Liver (tissue), 9 donors: ENCODE results near the gene C1GALT1. TPM values are rescaled to one million over a fixed set of nuclear protein-coding genes. Genes with fewer than 3 reads are reported as not detected.

ENCODE experiments used
- DNase-seq: peaks from one replicate; pipeline ENCODE4 v3.0.0-alpha.2; 2017; ENCODE audit warnings: low spot score
- H3K27ac ChIP-seq, 2 donors: one replicate each; pipeline ENCODE4 v1.7.0; 2013; ENCODE audit warnings: inconsistent platforms in 2 of 2, low read length in 2 of 2, control low read depth in 1 of 2, low read depth in 1 of 2, mild to moderate bottlenecking in 1 of 2
- H3K27me3 ChIP-seq, 4 donors: one replicate each; pipeline versions ENCODE4 v1.6.1 to v1.7.0; 2013; ENCODE audit warnings: low read length in 3 of 4, inconsistent platforms in 1 of 4, mild to moderate bottlenecking in 1 of 4, moderate library complexity in 1 of 4; ENCODE audit not compliant: control insufficient read depth in 4 of 4, insufficient read depth in 4 of 4
- H3K36me3 ChIP-seq, 4 donors: one replicate each; pipeline versions ENCODE4 v1.6.1 to v1.7.0; 2013; ENCODE audit warnings: low read length in 3 of 4, mild to moderate bottlenecking in 3 of 4, low read depth in 1 of 4, moderate library complexity in 1 of 4; ENCODE audit not compliant: control insufficient read depth in 4 of 4, insufficient read depth in 3 of 4
- H3K4me1 ChIP-seq, 4 donors: one replicate each; pipeline versions ENCODE4 v1.6.1 to v1.7.0; 2013; ENCODE audit warnings: low read length in 3 of 4, mild to moderate bottlenecking in 3 of 4, moderate library complexity in 1 of 4; ENCODE audit not compliant: control insufficient read depth in 4 of 4, insufficient read depth in 4 of 4
- H3K4me3 ChIP-seq, 3 donors: one replicate each; pipeline versions ENCODE4 v1.6.1 to v1.7.0; 2013; ENCODE audit warnings: low read length in 3 of 3, control low read depth in 1 of 3, low read depth in 1 of 3, mild to moderate bottlenecking in 1 of 3
- H3K9ac ChIP-seq, 2 donors: one replicate each; pipeline ENCODE4 v1.7.0; 2013; ENCODE audit warnings: low read length in 2 of 2, mild to moderate bottlenecking in 2 of 2, moderate library complexity in 2 of 2, control low read depth in 1 of 2, low read depth in 1 of 2
- H3K9me3 ChIP-seq, 4 donors: one replicate each; pipeline versions ENCODE4 v1.6.1 to v1.7.0; 2013; ENCODE audit warnings: low read length in 3 of 4; ENCODE audit not compliant: control insufficient read depth in 4 of 4
- CTCF ChIP-seq: fragments of 150-350 bp; IDR thresholded peaks from 2 replicates; pipeline ENCODE4 v1.5.1; 2017; ENCODE audit warnings: improper control_type of control experiment, low read depth, low read length; ENCODE audit not compliant: missing input control
- FOXA1 ChIP-seq: IDR thresholded peaks from 2 replicates; pipeline ENCODE4 v1.6.1; 2016; ENCODE audit warnings: antibody characterized with exemption
- FOXA2 ChIP-seq: IDR thresholded peaks from 2 replicates; pipeline ENCODE4 v1.6.1; 2016; ENCODE audit warnings: antibody characterized with exemption
- GABPA ChIP-seq, 2 donors: IDR thresholded peaks in 1 of 2; conservative IDR thresholded peaks in 1 of 2; 2 replicates each; pipeline ENCODE4 v1.6.1; 2016; ENCODE audit warnings: antibody characterized with exemption in 2 of 2, mild to moderate bottlenecking in 1 of 2, moderate library complexity in 1 of 2
- HNF4A ChIP-seq, 2 donors: conservative IDR thresholded peaks; 2 replicates each; pipeline ENCODE4 v1.6.1; 2016; ENCODE audit warnings: antibody characterized with exemption in 2 of 2, mild to moderate bottlenecking in 2 of 2
- HNF4G ChIP-seq: IDR thresholded peaks from 2 replicates; pipeline ENCODE4 v1.6.1; 2016; ENCODE audit warnings: antibody characterized with exemption
- MAX ChIP-seq: IDR thresholded peaks from 2 replicates; pipeline ENCODE4 v1.6.1; 2016; ENCODE audit warnings: antibody characterized with exemption
- NR2F2 ChIP-seq: IDR thresholded peaks from 2 replicates; pipeline ENCODE4 v1.6.1; 2016; ENCODE audit warnings: antibody characterized with exemption
- RAD21 ChIP-seq, 2 donors: IDR thresholded peaks; 2 replicates each; pipeline ENCODE4 v1.6.1; 2016; ENCODE audit warnings: antibody characterized with exemption in 2 of 2, mild to moderate bottlenecking in 2 of 2
- RXRA ChIP-seq, 2 donors: IDR thresholded peaks; 2 replicates each; pipeline ENCODE4 v1.6.1; 2017 to 2018; ENCODE audit warnings: antibody characterized with exemption in 2 of 2, mild to moderate bottlenecking in 1 of 2
- YY1 ChIP-seq: IDR thresholded peaks from 2 replicates; pipeline ENCODE4 v1.6.1; 2016; ENCODE audit warnings: antibody characterized with exemption, mild to moderate bottlenecking
- ZBTB33 ChIP-seq: IDR thresholded peaks from 2 replicates; pipeline ENCODE4 v1.6.1; 2016; ENCODE audit warnings: antibody characterized with exemption
- WGBS: extraction: QIAGEN DNeasy Blood & Tissue Kit; methylation state at CpG from one replicate; pipeline ENCODE4 v1.1.7; 2013; 5-methylcytosine and 5-hydroxymethylcytosine counted together
- polyA plus RNA-seq, 2 donors: library from polyadenylated mRNA; stranded (reverse) in 1 of 2; unstranded in 1 of 2; fragments of 200-250 nt in 1 of 2; fragments of >200 nt in 1 of 2; fragmentation: Nextera tagmentation in 1 of 2; extraction: Ambion mirVana in 1 of 2; gene quantifications; one replicate each; pipeline versions ENCODE4 v1.2.1 to v1.2.3, GENCODE V29; 2013 to 2015
- total RNA-seq, 2 donors: library from RNA; depleted of rRNA; stranded (reverse); fragments of >200 nt; gene quantifications; one replicate each; pipeline ENCODE4 v1.2.3, GENCODE V29; 2014
- TF ChIP-seq, protein P1 (sequence below): IDR thresholded peaks from 2 replicates; pipeline ENCODE4 v1.6.1; 2016; ENCODE audit warnings: antibody characterized with exemption
- donor health status: healthy.
- donor health status: healthy.
- donor health status: healthy.
- donor health status: healthy.
- donor health status: healthy.

C1GALT1 gene
- total and polyA plus RNA-seq, 4 donors, result 5.6 to 28.6 (median 12.5) TPM

DNA sequence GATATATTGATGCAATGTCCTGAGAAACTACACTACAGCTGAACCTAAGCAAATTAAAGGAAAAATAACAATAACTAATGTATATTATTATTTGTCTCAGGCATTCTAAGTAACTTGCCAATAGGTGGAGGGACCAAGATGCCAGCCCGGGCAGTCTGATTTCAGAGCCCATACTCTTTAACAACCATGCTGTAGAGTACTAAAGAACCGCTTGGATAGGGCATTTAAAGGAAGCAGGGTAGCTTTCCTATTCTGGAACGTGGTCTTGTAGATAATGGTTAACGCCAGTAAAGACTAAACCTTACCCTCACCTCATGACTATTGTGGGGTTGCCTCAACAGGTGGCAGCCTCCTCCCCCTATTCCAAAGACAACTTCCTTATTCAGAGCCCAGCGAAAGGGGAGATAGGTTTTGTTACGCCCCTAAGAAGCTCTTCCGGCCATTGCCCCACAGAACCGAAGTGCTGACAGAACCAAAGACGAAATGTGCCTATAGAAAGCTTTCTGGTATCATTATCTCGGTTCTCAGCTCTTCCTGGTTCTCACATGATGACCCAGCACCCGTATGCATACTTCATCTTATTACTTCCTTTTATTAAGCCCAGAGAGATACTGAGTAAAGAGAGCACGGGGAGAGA, 707 bp upstream of the C1GALT1 start:
- no peaks in the 10 kb centered on the region for H3K9me3 ChIP-seq
- TF ChIP-seq RXRA (IDR thresholded peaks at IDR 0.05) (peak in 1 of 2 donors; percentile 40), GABPA (IDR thresholded peaks at IDR 0.05 in 1 of 2, conservative IDR thresholded peaks at IDR 0.05 in 1 of 2) (no peak), HNF4G (peak; percentile 35)

DNA sequence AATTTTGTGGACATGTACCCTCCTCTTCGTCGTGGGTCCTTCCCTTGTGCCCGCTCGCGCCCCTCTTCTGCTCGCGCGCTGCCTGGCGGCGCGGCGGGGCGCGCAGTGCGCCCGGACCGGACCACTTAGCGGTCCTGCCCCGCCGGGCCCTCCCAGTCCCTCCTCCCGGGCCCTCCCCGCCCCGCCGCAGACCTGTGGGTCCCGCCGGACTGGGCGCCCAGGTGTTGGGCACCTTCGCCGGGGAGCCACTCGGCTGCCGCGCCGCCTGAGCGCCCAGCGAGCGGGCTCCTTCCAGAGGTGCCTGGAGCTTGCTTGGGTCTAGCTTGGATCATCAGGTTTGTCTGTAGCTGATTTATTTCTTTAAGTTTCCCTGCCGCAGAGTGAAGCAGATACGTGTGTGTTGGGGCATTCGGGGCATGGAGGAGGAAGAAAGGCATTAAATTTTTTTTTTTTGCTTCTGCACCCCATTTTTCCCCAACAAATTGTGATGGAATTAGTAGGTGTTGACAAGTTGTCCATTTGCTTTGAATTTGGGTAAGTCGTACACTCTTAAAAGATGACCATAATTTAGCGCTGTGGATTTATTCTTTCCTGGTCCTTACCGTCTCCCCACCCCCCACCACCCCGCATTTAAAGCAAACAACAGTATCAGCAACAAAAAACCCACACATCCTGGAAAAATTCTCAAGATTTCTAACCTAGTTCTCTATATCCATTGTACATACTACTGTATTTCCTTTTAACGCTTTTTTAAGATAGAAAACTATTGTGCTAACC, 905 bp downstream of the C1GALT1 start:
- Histone ChIP-seq H3K4me3 (peak overlapping the region; percentile 88 to 93 (median 92)), H3K4me1 (peaks cover 1 to 22% (median 16%) of the 10 kb centered on the region in 4 donors), H3K27me3 (no peaks in the 10 kb centered on the region), H3K9ac (peak overlapping the region; percentile 77 to 87), H3K9me3 (no peaks in the 10 kb centered on the region), H3K36me3 (no peaks in the 10 kb centered on the region), H3K27ac (peak overlapping the region; percentile 93 to 99)
- under 1% methylated on average over 44 of the region's 44 CpGs for WGBS
- TF ChIP-seq NR2F2, result no peak
- TF ChIP-seq RXRA (IDR thresholded peaks at IDR 0.05), result no peak
- no peak for TF ChIP-seq HNF4A (conservative IDR thresholded peaks at IDR 0.05)
- TF ChIP-seq CTCF, result no peak
- TF ChIP-seq ZBTB33, result no peak
- no peak for TF ChIP-seq RAD21 (IDR thresholded peaks at IDR 0.05)
- no peak for TF ChIP-seq YY1
- TF ChIP-seq MAX, result no peak
- TF ChIP-seq FOXA2, result no peak
- TF ChIP-seq FOXA1, result no peak
- TF ChIP-seq, protein P1, sequence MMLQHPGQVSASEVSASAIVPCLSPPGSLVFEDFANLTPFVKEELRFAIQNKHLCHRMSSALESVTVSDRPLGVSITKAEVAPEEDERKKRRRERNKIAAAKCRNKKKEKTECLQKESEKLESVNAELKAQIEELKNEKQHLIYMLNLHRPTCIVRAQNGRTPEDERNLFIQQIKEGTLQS, result no peak
- DNase-seq, result peak; percentile 72

More for the DNA sequence above, 707 bp upstream of the C1GALT1 start:
- H3K27ac ChIP-seq, result peak overlapping the region; percentile 93 to 99
- H3K27me3 ChIP-seq, result no peaks in the 10 kb centered on the region
- 1% methylated on average over 12 of the region's 12 CpGs for WGBS
- H3K4me1 ChIP-seq, result peaks cover 1 to 22% (median 16%) of the 10 kb centered on the region in 4 donors
- peak; percentile 56 for DNase-seq
- H3K4me3 ChIP-seq, result peak overlapping the region; percentile 64 to 91 (median 89)
- H3K9ac ChIP-seq, result peak overlapping the region; percentile 84 to 87
- no peaks in the 10 kb centered on the region for H3K36me3 ChIP-seq
